ENCODE results near the gene ADA.

DNA sequence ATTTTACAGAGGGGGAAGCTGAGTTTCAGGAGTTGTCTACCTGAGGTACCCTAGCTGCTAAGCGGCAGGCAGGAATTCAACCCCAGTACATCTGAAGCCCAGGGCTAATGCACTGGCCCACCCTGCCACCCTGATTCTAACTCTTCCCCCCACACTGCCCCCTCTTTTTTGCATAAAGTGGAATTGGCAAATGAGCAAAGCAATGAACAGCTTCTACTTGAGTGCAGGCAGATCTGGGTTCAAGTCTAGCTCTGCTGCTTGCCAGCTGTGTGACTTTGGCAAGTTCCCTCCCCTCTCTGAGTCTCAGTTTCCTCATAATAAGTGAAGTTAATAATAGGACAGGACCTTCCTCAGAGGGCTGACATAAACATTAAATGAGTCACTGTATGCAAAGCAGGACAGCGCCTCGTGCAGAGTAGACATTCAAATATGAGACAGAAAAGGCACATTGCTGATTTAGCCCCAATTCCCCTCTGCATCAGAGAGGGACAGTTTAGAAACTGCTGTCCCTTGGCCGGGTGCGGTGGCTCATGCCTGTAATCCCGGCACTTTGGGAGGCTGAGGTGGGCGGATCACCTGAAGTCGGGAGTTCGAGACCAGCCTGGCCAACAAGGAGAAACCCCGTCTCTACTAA lies 4.7 kb downstream of the ADA start:
- TF ChIP-seq, protein P1, sequence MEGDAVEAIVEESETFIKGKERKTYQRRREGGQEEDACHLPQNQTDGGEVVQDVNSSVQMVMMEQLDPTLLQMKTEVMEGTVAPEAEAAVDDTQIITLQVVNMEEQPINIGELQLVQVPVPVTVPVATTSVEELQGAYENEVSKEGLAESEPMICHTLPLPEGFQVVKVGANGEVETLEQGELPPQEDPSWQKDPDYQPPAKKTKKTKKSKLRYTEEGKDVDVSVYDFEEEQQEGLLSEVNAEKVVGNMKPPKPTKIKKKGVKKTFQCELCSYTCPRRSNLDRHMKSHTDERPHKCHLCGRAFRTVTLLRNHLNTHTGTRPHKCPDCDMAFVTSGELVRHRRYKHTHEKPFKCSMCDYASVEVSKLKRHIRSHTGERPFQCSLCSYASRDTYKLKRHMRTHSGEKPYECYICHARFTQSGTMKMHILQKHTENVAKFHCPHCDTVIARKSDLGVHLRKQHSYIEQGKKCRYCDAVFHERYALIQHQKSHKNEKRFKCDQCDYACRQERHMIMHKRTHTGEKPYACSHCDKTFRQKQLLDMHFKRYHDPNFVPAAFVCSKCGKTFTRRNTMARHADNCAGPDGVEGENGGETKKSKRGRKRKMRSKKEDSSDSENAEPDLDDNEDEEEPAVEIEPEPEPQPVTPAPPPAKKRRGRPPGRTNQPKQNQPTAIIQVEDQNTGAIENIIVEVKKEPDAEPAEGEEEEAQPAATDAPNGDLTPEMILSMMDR (conservative IDR thresholded peaks at IDR 0.05; ENCODE audit: low read depth, low read length), result no peak
- no peak for TF ChIP-seq EZH2phosphoT487 (IDR thresholded peaks at IDR 0.05; ENCODE audit: borderline replicate concordance, low read length)
- no peak for TF ChIP-seq EZH2 (IDR thresholded peaks at IDR 0.05; ENCODE audit: low read length, unreplicated experiment)
